ENCODE measurements around the gene GNG7.
"Not testable (repeated sequence)": the region's sequence is repeated elsewhere in the genome, so short reads cannot be mapped to it uniquely, and the experiment has no call there.

DNA sequence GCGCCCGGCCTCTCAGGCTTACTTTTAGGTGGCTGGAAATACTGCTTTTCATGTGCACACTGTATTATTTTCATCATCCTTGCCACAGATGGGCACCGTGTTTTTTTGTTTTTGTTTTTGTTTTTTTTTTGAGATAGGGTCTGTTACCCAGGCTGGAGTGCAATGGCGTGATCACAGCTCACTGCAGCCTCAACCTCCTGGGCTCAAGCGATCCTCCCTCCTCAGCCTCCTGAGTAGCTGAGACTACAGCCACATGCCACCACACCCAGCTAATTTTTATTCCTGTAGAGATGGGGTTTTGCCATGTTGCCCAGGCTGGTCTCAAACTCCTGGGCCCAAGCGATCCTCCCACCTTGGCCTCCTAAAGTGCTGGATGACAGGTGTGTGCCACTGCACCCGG is 144.4 kb downstream of the GNG7 start:
- not testable (repeated sequence) for TF ChIP-seq POLR2AphosphoS5, POLR2A (IDR thresholded peaks at IDR 0.05; ENCODE audit: low read depth, low read length)
